Stimulated activated CD4-positive, alpha-beta T cell treated with anti-CD3 and anti-CD28 coated beads, Interleukin-12 subunit alpha, Interleukin-12 subunit beta, amount 100 ng/mL, for 48 hours (primary cell): ENCODE results near the gene B3GLCT.

ENCODE experiments used
- DNase-seq, 3 donors: peaks; one replicate each; pipeline ENCODE4 v3.0.0-alpha.2; 2020; ENCODE audit warnings: low read depth in 2 of 3, low spot score in 1 of 3

Gene B3GLCT

DNA sequence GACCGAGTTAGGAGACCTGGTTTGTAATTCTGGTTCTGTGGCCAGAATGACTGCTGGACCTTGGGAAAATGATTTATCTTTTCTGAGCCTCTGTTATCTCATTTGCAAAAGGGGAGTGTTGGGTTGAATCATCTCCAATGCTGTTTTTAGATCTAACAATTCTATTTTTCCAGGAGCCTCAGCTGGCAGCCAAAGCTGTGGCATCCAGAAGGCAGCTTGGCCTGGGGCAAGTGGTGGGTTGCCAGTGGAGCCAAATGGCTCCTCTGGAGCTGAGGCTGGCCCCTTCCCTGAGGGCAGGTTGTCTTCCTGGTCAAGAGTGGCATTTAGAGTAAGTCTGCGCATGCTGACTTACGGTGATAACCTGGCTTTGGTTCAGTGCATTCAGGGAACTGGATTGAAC is 21.3 kb downstream of the B3GLCT start:
- DNase-seq = no peak

- DNase-seq = no peak
Measured at GRCh38 chr13:31223215-31223614, 23.4 kb downstream of the B3GLCT start.

GRCh38 chr13:31223640-31224039 is 23.9 kb downstream of the B3GLCT start:
- no peak for DNase-seq

DNA sequence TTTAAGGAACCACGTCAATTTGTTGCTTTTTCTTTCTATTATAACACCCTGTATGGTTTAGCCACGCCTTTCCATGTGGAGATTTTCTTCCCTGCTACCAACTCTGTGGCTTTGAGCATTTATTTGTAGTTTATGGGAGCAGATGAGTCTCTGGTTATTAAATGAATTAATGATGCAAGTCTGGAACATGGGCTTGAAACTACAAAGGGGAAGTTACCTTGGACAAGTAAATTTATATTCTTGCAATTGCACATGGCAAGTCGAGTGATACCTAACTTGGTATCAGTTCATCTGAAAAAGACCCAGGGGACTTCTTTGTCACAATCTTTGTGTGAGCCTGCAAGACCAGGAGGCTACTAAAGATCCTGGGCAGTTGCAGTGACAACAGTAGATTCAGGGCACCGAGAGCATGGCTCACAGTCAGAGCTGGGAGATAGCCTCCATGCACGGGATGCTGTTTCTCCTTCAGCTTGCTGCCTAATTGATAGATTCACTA is 24.4 kb downstream of the B3GLCT start:
- no peak for DNase-seq

DNA sequence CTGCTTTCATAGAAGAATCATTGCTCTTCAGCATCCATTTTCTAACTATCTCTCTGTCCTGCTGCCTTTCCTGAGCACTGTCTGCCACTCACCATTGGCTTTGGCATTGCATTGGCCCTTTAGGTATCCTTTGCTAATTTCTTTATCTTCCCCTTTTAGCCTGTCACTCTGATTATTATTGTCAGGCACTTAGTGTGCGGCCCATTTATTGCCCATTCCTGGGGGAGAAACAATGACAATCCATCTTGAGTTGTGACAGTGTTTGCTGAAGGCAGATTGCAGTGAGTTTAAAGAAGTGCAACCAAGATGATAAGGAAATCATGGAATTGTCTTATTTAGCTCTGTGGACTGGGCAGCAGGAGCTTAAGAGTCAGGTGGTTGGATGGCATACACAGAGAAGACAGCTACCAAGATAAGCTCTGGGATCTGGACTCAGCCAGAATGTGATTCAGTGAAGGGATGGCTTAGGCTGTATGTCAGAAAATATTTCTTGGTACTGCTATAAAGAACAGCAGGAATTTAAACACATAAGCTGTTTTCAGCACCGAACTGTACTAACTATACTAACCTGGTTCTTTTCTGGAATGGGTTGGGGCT is 25.3 kb downstream of the B3GLCT start:
- no peak for DNase-seq

GRCh38 chr13:31225998-31226675 is 26.4 kb downstream of the B3GLCT start:
- no peak for DNase-seq

- no peak for DNase-seq
Measured at GRCh38 chr13:31227063-31227462, 27.3 kb downstream of the B3GLCT start.

DNA sequence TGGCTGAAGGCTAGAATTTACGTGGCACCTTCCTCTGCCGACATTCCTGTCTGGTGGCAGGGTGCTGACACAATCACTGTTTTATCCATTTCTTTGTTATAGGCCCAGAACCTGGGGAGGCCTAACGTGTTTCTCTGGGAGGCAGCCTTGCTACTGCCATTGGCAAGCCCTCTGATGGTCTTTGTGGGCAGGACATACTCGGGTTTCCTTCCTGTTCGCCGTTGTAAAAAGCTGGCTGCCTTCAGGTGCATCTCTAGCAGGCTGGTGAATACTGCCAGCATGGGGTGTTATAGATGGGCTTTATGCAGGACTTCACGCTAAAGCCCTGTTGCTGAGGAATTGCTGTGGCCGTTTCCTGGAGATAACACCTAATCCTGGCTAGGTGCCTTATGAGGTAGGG is 28.1 kb downstream of the B3GLCT start:
- DNase-seq = no peak

GRCh38 chr13:31234729-31235128 is 35.0 kb downstream of the B3GLCT start:
- DNase-seq = no peak

DNA sequence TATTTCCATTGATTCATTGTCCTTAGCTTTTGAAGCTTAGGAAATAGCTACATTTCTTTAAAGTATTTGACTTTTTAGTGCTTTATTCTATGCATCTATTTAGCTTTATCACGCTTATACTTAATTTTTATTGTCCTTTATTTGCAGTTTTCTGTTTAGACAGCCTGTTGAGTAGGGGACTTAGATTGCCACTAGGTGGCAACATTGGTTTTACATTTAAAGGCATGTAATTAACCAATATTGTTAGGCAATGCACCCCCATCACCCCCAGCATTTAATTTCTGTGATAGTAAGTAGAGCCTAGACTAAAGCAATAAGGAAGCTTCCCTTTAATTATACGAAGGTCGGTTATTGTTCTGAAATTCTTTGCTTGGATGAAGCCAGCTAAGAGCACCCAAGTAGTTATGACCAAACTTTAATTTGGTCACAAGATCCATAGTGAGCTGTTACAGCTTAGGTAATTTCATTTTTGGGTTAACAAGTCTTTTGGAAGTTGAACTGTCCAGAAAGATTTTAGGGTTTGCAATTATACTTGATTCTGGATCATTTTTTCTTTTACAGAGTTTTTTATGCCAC is 36.5 kb downstream of the B3GLCT start:
- DNase-seq = no peak

GRCh38 chr13:31240921-31241320 is 41.1 kb downstream of the B3GLCT start:
- no peak for DNase-seq

DNA sequence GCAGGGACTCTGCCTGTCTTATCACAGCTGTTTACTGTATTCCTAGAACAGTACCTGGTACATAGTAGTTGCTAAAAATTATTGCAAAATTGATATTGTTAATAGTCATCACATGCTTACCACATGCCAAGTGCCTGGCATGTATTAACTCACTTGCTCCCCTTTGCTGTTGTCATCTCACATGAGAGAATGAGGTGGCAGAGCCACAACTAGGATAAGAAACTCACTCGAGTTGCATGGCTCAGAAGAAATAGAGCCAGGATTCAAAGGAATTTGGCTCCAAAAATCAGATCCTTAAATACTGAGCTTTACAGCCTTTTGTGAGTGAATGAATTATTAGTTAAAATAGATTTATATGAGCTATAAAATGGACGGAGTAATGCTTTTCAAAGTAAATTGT is 42.6 kb downstream of the B3GLCT start:
- DNase-seq = no peak

GRCh38 chr13:31242916-31243315 is 43.1 kb downstream of the B3GLCT start:
- DNase-seq = no peak

GRCh38 chr13:31245598-31246373 is 46.0 kb downstream of the B3GLCT start:
- no peak for DNase-seq

DNA sequence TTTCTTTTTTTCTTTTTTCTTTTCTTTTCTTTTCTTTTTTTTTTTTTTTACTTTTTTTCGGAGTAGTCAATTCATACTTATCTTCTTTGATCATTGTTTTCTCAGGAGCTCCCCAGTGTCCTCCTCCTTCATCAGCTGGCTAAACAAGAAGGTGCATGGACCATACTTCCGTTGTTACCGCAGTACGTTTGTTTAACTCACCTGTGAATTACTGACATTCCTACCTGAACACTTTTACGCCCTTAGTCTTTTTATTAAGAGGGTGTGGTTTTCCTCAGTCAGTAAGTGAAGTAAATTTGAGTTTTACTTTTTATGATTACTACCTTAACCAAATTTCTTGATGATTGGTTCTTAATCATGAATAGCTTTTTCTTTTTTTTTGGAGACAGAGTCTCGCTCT is 47.1 kb downstream of the B3GLCT start:
- DNase-seq = no peak

- DNase-seq = no peak
Measured at GRCh38 chr13:31248361-31248760, 48.6 kb downstream of the B3GLCT start.

DNA sequence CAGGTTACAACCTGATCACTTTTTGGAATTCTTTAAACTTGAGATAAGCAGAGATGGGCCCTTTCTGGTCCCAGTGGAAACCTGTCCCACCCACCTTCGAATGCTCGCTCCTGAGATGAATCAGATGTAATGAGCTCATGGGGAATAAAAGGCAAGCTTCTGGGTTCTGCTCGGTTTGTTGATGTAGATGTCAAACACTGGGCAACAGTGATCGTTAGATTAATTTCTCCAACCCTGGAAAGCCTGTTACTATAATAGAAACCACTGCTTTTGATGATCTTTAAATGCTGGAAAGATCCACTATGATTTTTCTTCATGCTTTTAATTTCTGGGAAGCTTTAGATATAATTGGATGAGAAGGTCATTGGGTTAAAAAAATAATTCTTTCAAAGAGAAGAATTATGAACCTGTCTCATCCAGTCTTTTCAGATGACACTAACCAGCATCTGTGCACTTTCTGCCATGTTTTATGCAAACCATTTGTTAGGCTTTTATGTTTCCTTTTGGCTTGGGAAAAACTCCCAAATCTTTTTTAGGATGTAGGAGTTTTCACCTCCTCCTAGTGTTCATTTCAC is 49.3 kb downstream of the B3GLCT start:
- DNase-seq = no peak

DNA sequence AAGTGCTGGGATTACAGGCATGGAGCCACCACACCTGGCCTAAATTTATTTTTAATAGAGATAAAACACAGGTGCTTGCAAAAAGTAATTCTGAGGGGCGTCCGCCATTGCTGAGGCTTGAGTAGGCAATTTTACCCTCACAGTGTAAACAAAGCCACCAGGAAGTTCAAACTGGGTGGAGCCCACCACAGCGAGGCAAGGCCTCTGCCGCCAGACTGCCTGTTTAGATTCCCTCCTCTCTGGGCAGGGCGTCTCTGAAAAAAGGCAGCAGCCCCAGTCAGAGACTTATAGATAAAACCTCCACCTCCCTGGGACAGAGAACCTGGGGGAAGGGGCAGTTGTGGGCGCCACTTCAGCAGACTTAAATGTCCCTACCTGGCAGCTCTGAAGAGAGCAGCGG is 50.7 kb downstream of the B3GLCT start:
- DNase-seq = no peak

DNA sequence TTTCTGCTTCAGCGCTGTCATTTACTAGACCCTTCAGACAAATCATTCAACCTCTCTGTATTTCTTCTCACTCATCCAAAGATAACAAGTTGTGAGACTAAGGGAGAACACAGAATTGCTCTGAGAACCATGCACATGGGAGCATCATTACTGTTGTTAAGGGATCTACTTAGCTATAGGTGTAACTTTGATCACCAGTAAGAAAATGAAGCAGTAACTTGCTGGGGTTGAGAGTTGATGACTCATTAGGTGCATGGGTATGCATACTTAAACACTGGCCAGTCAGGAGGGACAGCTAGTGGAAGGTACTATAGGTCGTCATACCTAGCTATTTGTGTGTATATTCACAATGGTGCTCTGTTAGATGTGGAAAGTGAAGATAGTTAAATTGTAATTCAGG is 61.5 kb downstream of the B3GLCT start:
- DNase-seq = no peak

- DNase-seq = no peak
Measured at GRCh38 chr13:31263346-31263745, 63.6 kb downstream of the B3GLCT start.

DNA sequence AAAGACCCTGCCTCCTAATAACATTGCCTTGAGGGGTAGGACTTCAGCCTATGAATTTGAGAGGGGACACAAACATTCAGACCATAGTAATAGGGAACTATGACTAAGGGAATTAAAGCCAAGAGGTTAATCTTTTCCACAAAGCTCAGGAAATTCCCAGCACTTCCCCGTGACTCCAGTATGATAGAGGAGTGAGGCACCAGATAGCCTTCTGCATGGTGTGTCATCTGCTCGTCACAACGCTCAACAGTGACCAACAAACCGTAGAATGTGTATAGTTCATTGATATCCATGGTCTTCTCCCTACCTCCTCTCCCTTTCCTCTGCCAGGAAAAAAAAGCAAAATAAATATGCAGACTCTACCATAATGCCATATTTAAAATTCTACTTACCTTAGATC is 64.4 kb downstream of the B3GLCT start:
- DNase-seq = no peak
